D721Med (cell line): ENCODE measurements around the gene COL4A2.

Experiments used
- DNase-seq: peaks from one replicate; pipeline ENCODE4 v3.0.0; 2011; ENCODE audit warnings: low spot score; ENCODE audit not compliant: insufficient read length
- FAIRE-seq: peaks from 2 replicates; lab custom pipeline; 2011; peaks lifted over from hg19 to GRCh38; lab: Jason Lieb, UNC
- CTCF ChIP-seq: IDR thresholded peaks from 2 replicates; pipeline ENCODE4 v1.5.1; 2012; ENCODE audit warnings: mild to moderate bottlenecking, control low read depth; ENCODE audit not compliant: insufficient read depth; ENCODE audit errors: missing control alignments

COL4A2 gene

GRCh38 chr13:110540871-110541525 lies 233.9 kb downstream of the COL4A2 start:
- DNase-seq (no peak), FAIRE-seq (no peak)
- no peak for TF ChIP-seq CTCF

- DNase-seq (no peak), FAIRE-seq (no peak)
- no peak for TF ChIP-seq CTCF
Measured at GRCh38 chr13:110541526-110541920, 234.4 kb downstream of the COL4A2 start.

- DNase-seq (no peak), FAIRE-seq (no peak)
- no peak for TF ChIP-seq CTCF
Measured at GRCh38 chr13:110542169-110542796, 235.2 kb downstream of the COL4A2 start.

GRCh38 chr13:110546378-110546777 lies 239.3 kb downstream of the COL4A2 start:
- DNase-seq (no peak), FAIRE-seq (no peak)
- no peak for TF ChIP-seq CTCF

GRCh38 chr13:110546926-110547325 lies 239.8 kb downstream of the COL4A2 start:
- no peak for TF ChIP-seq CTCF
- FAIRE-seq = no peak
- DNase-seq = no peak

- FAIRE-seq (no peak), DNase-seq (no peak)
- no peak for TF ChIP-seq CTCF
Measured at GRCh38 chr13:110548891-110549794, 242.1 kb downstream of the COL4A2 start.

- FAIRE-seq (no peak), DNase-seq (no peak)
- no peak for TF ChIP-seq CTCF
Measured at GRCh38 chr13:110549795-110550160, 242.7 kb downstream of the COL4A2 start.
